Mesenchymal stem cell (in vitro differentiated cells and primary cell): ENCODE results near the gene CAMSAP3.

ENCODE experiments used
- DNase-seq: peaks from one replicate; pipeline ENCODE4 v3.0.0-alpha.2; 2013
- H2AFZ ChIP-seq: one replicate; pipeline ENCODE4 v1.6.1; 2013; ENCODE audit warnings: low read depth, mild to moderate bottlenecking, control low read depth, inconsistent platforms, low read length, moderate library complexity
- H2AK5ac ChIP-seq: 2 replicates; pipeline ENCODE4 v1.6.1; 2013; ENCODE audit warnings: low read length, moderate library complexity, mild to moderate bottlenecking, inconsistent platforms; ENCODE audit not compliant: severe bottlenecking
- H2BK120ac ChIP-seq: one replicate; pipeline ENCODE4 v1.6.1; 2013; ENCODE audit warnings: low read depth, mild to moderate bottlenecking, inconsistent platforms, low read length, moderate library complexity
- H2BK12ac ChIP-seq, 2 experiments: one replicate each; pipeline ENCODE4 v1.6.1; 2013; ENCODE audit warnings: inconsistent platforms in 2 of 2, low read length in 2 of 2, mild to moderate bottlenecking in 2 of 2, moderate library complexity in 2 of 2, control low read depth in 1 of 2
- H2BK15ac ChIP-seq: one replicate; pipeline ENCODE4 v1.6.1; 2013; ENCODE audit warnings: mild to moderate bottlenecking, low read depth, inconsistent platforms; ENCODE audit not compliant: poor library complexity, severe bottlenecking
- H2BK5ac ChIP-seq: 2 replicates; pipeline ENCODE4 v1.6.1; 2013; ENCODE audit warnings: low read depth, mild to moderate bottlenecking, low read length, control low read depth, inconsistent platforms; ENCODE audit not compliant: poor library complexity, severe bottlenecking
- H3K14ac ChIP-seq, 2 experiments: one replicate each; pipeline ENCODE4 v1.6.1; 2013; ENCODE audit warnings: inconsistent platforms in 2 of 2, low read length in 2 of 2, control low read depth in 1 of 2, mild to moderate bottlenecking in 1 of 2, moderate library complexity in 1 of 2
- H3K18ac ChIP-seq, 2 experiments: one replicate each; pipeline ENCODE4 v1.6.1; 2013; ENCODE audit warnings: inconsistent platforms in 2 of 2, low read length in 2 of 2, control low read depth in 1 of 2, low read depth in 1 of 2, mild to moderate bottlenecking in 1 of 2
- H3K23ac ChIP-seq, 2 experiments: one replicate each; pipeline ENCODE4 v1.6.1; 2013; ENCODE audit warnings: inconsistent platforms in 2 of 2, low read length in 2 of 2, mild to moderate bottlenecking in 2 of 2, moderate library complexity in 2 of 2, control low read depth in 1 of 2
- H3K27ac ChIP-seq: 2 replicates; pipeline ENCODE4 v1.5.1; 2013; ENCODE audit warnings: mild to moderate bottlenecking, moderate library complexity, low read length, control low read depth, inconsistent platforms; ENCODE audit not compliant: poor library complexity, severe bottlenecking
- H3K27me3 ChIP-seq, 2 experiments: 2 replicates each; pipeline versions ENCODE4 v1.6.1 to v1.7.0; 2013; ENCODE audit warnings: low read length in 2 of 2, mild to moderate bottlenecking in 2 of 2, moderate library complexity in 2 of 2, control low read depth in 1 of 2, inconsistent platforms in 1 of 2; ENCODE audit not compliant: control insufficient read depth in 1 of 2, insufficient read depth in 1 of 2
- H3K36me3 ChIP-seq, 2 experiments: 2 replicates each; pipeline versions ENCODE4 v1.6.1 to v1.7.0; 2013; ENCODE audit warnings: low read length in 2 of 2, control low read depth in 1 of 2, inconsistent platforms in 1 of 2, low read depth in 1 of 2, mild to moderate bottlenecking in 1 of 2; ENCODE audit not compliant: insufficient read depth in 2 of 2, control insufficient read depth in 1 of 2
- H3K4ac ChIP-seq, 2 experiments: one replicate each; pipeline ENCODE4 v1.6.1; 2013; ENCODE audit warnings: inconsistent platforms in 2 of 2, low read length in 2 of 2, mild to moderate bottlenecking in 2 of 2, moderate library complexity in 2 of 2, control low read depth in 1 of 2, low read depth in 1 of 2
- H3K4me1 ChIP-seq: 2 replicates; pipeline ENCODE4 v1.6.1; 2013; ENCODE audit warnings: low read depth, low read length, control low read depth; ENCODE audit not compliant: control insufficient read depth, insufficient read depth
- H3K4me2 ChIP-seq: 2 replicates; pipeline ENCODE4 v1.6.1; 2013; ENCODE audit warnings: low read length, mild to moderate bottlenecking, inconsistent platforms; ENCODE audit not compliant: poor library complexity, severe bottlenecking
- H3K4me3 ChIP-seq, 2 experiments: 2 replicates each; pipeline versions ENCODE4 v1.5.1 to v1.7.0; 2013; ENCODE audit warnings: low read length in 2 of 2, mild to moderate bottlenecking in 2 of 2, control low read depth in 1 of 2, low read depth in 1 of 2; ENCODE audit not compliant: insufficient read depth in 1 of 2
- H3K79me1 ChIP-seq: replicated peaks from 2 replicates; pipeline ENCODE4 v1.6.1; 2013; ENCODE audit warnings: mild to moderate bottlenecking, control low read depth, low read length, inconsistent platforms; ENCODE audit not compliant: poor library complexity, severe bottlenecking
- H3K9ac ChIP-seq: 2 replicates; pipeline ENCODE4 v1.7.0; 2013; ENCODE audit warnings: mild to moderate bottlenecking, low read length, moderate library complexity
- H3K9me3 ChIP-seq: 2 replicates; pipeline ENCODE4 v1.7.0; 2013; ENCODE audit warnings: mild to moderate bottlenecking, low read length; ENCODE audit not compliant: control insufficient read depth
- H4K8ac ChIP-seq: one replicate; pipeline ENCODE4 v1.6.1; 2013; ENCODE audit warnings: inconsistent platforms, mild to moderate bottlenecking, low read length, moderate library complexity
- H4K91ac ChIP-seq: one replicate; pipeline ENCODE4 v1.6.1; 2013; ENCODE audit warnings: mild to moderate bottlenecking, low read length, inconsistent platforms
- WGBS: methylation state at CpG from one replicate; pipeline ENCODE4 v1.1.7; 2013; ENCODE audit warnings: mixed read lengths; 5-methylcytosine and 5-hydroxymethylcytosine counted together

CAMSAP3 gene

GRCh38 chr19:7645163-7645562 is 49.5 kb downstream of the CAMSAP3 start:
- no peak for DNase-seq
- Histone ChIP-seq H3K9me3 (no peaks in the 10 kb centered on the region), H2AK5ac (no peak overlapping the region), H4K91ac (no peak overlapping the region), H3K27me3 (peaks cover 1 to 25% of the 10 kb centered on the region in 2 experiments), H3K18ac (no peak overlapping the region), H2AFZ (no peak overlapping the region), H3K4me3 (no peak overlapping the region), H3K14ac (no peak overlapping the region), H3K4me2 (no peak overlapping the region), H2BK15ac (no peak overlapping the region), H2BK120ac (no peak overlapping the region), H2BK12ac (no peak overlapping the region), H3K27ac (no peak overlapping the region), H3K4me1 (peaks cover 5% of the 10 kb centered on the region), H4K8ac (no peak overlapping the region), H2BK5ac (no peak overlapping the region), H3K23ac (no peak overlapping the region), H3K79me1 (peaks cover 5% of the 10 kb centered on the region), H3K4ac (no peak overlapping the region), H3K9ac (no peak overlapping the region), H3K36me3 (peaks cover 0 to 67% of the 10 kb centered on the region in 2 experiments)
- WGBS, result 92% methylated on average over 13 of the region's 14 CpGs

- Histone ChIP-seq H2BK15ac (no peak overlapping the region), H3K27me3 (peaks cover 6 to 32% of the 10 kb centered on the region in 2 experiments), H2AFZ (no peak overlapping the region), H3K4ac (no peak overlapping the region), H2AK5ac (no peak overlapping the region), H3K4me3 (no peak overlapping the region), H3K4me1 (peaks cover 2% of the 10 kb centered on the region), H3K9me3 (no peaks in the 10 kb centered on the region), H2BK12ac (no peak overlapping the region), H2BK5ac (no peak overlapping the region), H3K9ac (no peak overlapping the region), H3K23ac (no peak overlapping the region), H2BK120ac (no peak overlapping the region), H4K91ac (no peak overlapping the region), H3K4me2 (no peak overlapping the region), H3K36me3 (peaks cover 0 to 60% of the 10 kb centered on the region in 2 experiments), H4K8ac (no peak overlapping the region), H3K14ac (no peak overlapping the region), H3K27ac (no peak overlapping the region), H3K18ac (no peak overlapping the region), H3K79me1 (peaks cover 5% of the 10 kb centered on the region)
- WGBS, result 66% methylated on average over 18 of the region's 20 CpGs
- no peak for DNase-seq
These were observed 50.2 kb downstream of the CAMSAP3 start for GRCh38 chr19:7645656-7646425.

DNA sequence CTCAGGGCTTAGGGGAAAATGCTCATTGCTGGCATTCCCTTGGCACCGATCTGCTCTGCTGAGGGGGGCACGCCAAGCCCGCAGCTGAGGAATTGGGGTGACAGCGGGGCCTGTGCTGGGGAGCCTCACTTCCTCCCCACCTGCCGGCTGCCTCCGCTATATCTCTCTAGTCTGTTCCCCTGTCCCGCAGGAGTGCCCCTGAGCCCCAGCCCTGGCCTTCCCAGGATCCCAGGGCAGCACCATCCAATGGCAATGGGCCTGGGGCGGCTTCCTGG is 50.7 kb downstream of the CAMSAP3 start:
- no peak overlapping the region for H3K4me3 ChIP-seq
- no peak overlapping the region for H4K91ac ChIP-seq
- no peak overlapping the region for H3K4ac ChIP-seq
- H3K14ac ChIP-seq, result no peak overlapping the region
- H2AFZ ChIP-seq, result no peak overlapping the region
- H3K79me1 ChIP-seq, result peaks cover 3% of the 10 kb centered on the region
- peaks cover 0 to 57% of the 10 kb centered on the region in 2 experiments for H3K36me3 ChIP-seq
- no peak for DNase-seq
- no peak overlapping the region for H2BK5ac ChIP-seq
- no peak overlapping the region for H3K27ac ChIP-seq
- no peak overlapping the region for H2AK5ac ChIP-seq
- H2BK15ac ChIP-seq, result no peak overlapping the region
- no peak overlapping the region for H4K8ac ChIP-seq
- H2BK12ac ChIP-seq, result no peak overlapping the region
- no peaks in the 10 kb centered on the region for H3K9me3 ChIP-seq
- H3K4me1 ChIP-seq, result peaks cover 2% of the 10 kb centered on the region
- WGBS, result 93% methylated on average over 8 of the region's 8 CpGs
- H2BK120ac ChIP-seq, result no peak overlapping the region
- no peak overlapping the region for H3K18ac ChIP-seq
- H3K4me2 ChIP-seq, result no peak overlapping the region
- H3K23ac ChIP-seq, result no peak overlapping the region
- peaks cover 10 to 37% of the 10 kb centered on the region in 2 experiments for H3K27me3 ChIP-seq
- no peak overlapping the region for H3K9ac ChIP-seq

- Histone ChIP-seq H3K14ac (no peak overlapping the region), H3K4ac (no peak overlapping the region)
- 93% methylated on average over 26 of the region's 26 CpGs for WGBS
These were observed 51.5 kb downstream of the CAMSAP3 start for GRCh38 chr19:7647156-7647555.

More at GRCh38 chr19:7647156-7647555, 51.5 kb downstream of the CAMSAP3 start:
- DNase-seq, result no peak
- Histone ChIP-seq H2BK120ac (no peak overlapping the region), H2AK5ac (no peak overlapping the region), H4K91ac (no peak overlapping the region), H3K4me2 (no peak overlapping the region), H3K18ac (no peak overlapping the region), H3K36me3 (peaks cover 0 to 49% of the 10 kb centered on the region in 2 experiments), H3K79me1 (peaks cover 2% of the 10 kb centered on the region), H2BK12ac (no peak overlapping the region), H3K23ac (no peak overlapping the region), H3K27me3 (peaks cover 10 to 37% of the 10 kb centered on the region in 2 experiments), H3K4me3 (no peak overlapping the region), H4K8ac (no peak overlapping the region), H2BK15ac (no peak overlapping the region), H3K9me3 (no peaks in the 10 kb centered on the region), H3K4me1 (peaks cover 1% of the 10 kb centered on the region), H3K27ac (no peak overlapping the region), H2AFZ (no peak overlapping the region), H2BK5ac (no peak overlapping the region), H3K9ac (no peak overlapping the region)
